HCT116 (cell line): Measurements from ENCODE around the gene PDK4. TPM values are rescaled to one million over a fixed set of nuclear protein-coding genes. Genes with fewer than 3 reads are reported as not detected.

Experiments used
- ATAC-seq: fragments of 200-7000 bp; cut with Tn5 transposase; 2 replicates; pipeline ENCODE4 v1.9.1; 2020; ENCODE audit warnings: mild to moderate bottlenecking, moderate library complexity
- BruUV-seq: library from RNA; stranded (reverse); fragments of 400-500 nt; replicated peaks from 2 replicates; lab custom pipeline; 2021; lab: Mats Ljungman, UMichigan
- CTCF ChIA-PET: fragments of 300-600 bp; sonication (Branson Sonifier 250); formaldehyde crosslinking; loops from one replicate; lab custom pipeline; 2021; ENCODE audit warnings: antibody characterized with exemption; lab: Charles Lee
- POLR2A ChIA-PET: fragments of 300-600, 350-600 bp; sonication (Branson Sonifier 250); formaldehyde crosslinking; loops from one replicate; lab custom pipeline; 2021; ENCODE audit warnings: antibody characterized with exemption; lab: Charles Lee
- RAD21 ChIA-PET, 2 experiments: fragments of 300-600 bp; sonication (Branson Sonifier 250); formaldehyde crosslinking; loops; one replicate each; lab custom pipeline; 2023; ENCODE audit warnings: low total read pairs in 2 of 2; ENCODE audit not compliant: uncharacterized antibody in 2 of 2, unreplicated experiment in 2 of 2, low non-redundant PET in 1 of 2; lab: Charles Lee
- DNase-seq: peaks from one replicate; pipeline ENCODE4 v3.0.0-alpha.2; 2010; ENCODE audit warnings: low read depth, low spot score
- H2AFZ ChIP-seq: fragments of 200-600 bp; shearing (Covaris generic), sonication (generic); 2 replicates; pipeline ENCODE4 v1.6.1; 2017; ENCODE audit warnings: low read depth, mixed run types, mixed read lengths, antibody characterized with exemption, low read length; ENCODE audit not compliant: poor library complexity, severe bottlenecking
- H3K27ac ChIP-seq: 2 replicates; pipeline ENCODE4 v1.5.1; 2012; ENCODE audit warnings: low read depth, low read length
- H3K27me3 ChIP-seq: fragments of 200-600 bp; sonication (generic); 2 replicates; pipeline ENCODE4 v1.6.1; 2016; ENCODE audit warnings: mixed run types, low read length, mixed read lengths; ENCODE audit not compliant: insufficient read depth
- H3K36me3 ChIP-seq, 2 experiments: fragments of 200-500 bp in 1 of 2; fragments of 200-600 bp in 1 of 2; sonication (Bioruptor generic) in 1 of 2; sonication (generic) in 1 of 2; 2 replicates each; pipeline versions ENCODE4 v1.5.1 to v1.6.1; 2014 to 2016; ENCODE audit warnings: low read length in 2 of 2, inconsistent platforms in 1 of 2, mixed read lengths in 1 of 2, mixed run types in 1 of 2; ENCODE audit not compliant: insufficient read depth in 2 of 2, control insufficient read depth in 1 of 2
- H3K4me1 ChIP-seq, 2 experiments: fragments of 200-600 bp in 1 of 2; sonication (generic) in 1 of 2; 2 replicates each; pipeline versions ENCODE4 v1.5.1 to v1.6.1; 2012 to 2017; ENCODE audit warnings: low read length in 2 of 2, inconsistent platforms in 1 of 2, mild to moderate bottlenecking in 1 of 2, mixed read lengths in 1 of 2, mixed run types in 1 of 2, moderate library complexity in 1 of 2; ENCODE audit not compliant: insufficient read depth in 2 of 2, control insufficient read depth in 1 of 2
- H3K4me2 ChIP-seq: fragments of 200-600 bp; sonication (generic); 2 replicates; pipeline ENCODE4 v1.6.1; 2017; ENCODE audit warnings: mixed run types, low read length, mixed read lengths
- H3K4me3 ChIP-seq, 2 experiments: fragments of 200-600 bp in 1 of 2; sonication (generic) in 1 of 2; replicated peaks in 1 of 2; 2 replicates each; pipeline ENCODE4 v1.5.1; 2011 to 2016; ENCODE audit warnings: low read length in 2 of 2, control low read depth in 1 of 2, low read depth in 1 of 2, mild to moderate bottlenecking in 1 of 2, mixed read lengths in 1 of 2, mixed run types in 1 of 2
- H3K79me2 ChIP-seq: fragments of 200-600 bp; sonication (generic); 2 replicates; pipeline ENCODE4 v1.6.1; 2017; ENCODE audit warnings: mild to moderate bottlenecking, mixed run types, low read length, moderate library complexity, mixed read lengths; ENCODE audit not compliant: insufficient read depth
- H3K9ac ChIP-seq: fragments of 200-600 bp; sonication (generic); 2 replicates; pipeline ENCODE4 v1.6.1; 2016; ENCODE audit warnings: low read length, mixed read lengths
- H3K9me2 ChIP-seq: fragments of 200-600 bp; sonication (generic), shearing (Covaris generic); 2 replicates; pipeline ENCODE4 v1.6.1; 2017; ENCODE audit warnings: mixed run types, mild to moderate bottlenecking, moderate library complexity; ENCODE audit not compliant: insufficient read depth
- H3K9me3 ChIP-seq, 2 experiments: fragments of 200-500 bp in 1 of 2; fragments of 200-600 bp in 1 of 2; sonication (Bioruptor generic) in 1 of 2; sonication (generic) in 1 of 2; 2 replicates each; pipeline ENCODE4 v1.6.1; 2014 to 2017; ENCODE audit warnings: low read length in 2 of 2, mixed read lengths in 2 of 2, inconsistent platforms in 1 of 2, low read depth in 1 of 2, mild to moderate bottlenecking in 1 of 2, mixed run types in 1 of 2, moderate library complexity in 1 of 2; ENCODE audit not compliant: control insufficient read depth in 1 of 2, insufficient read depth in 1 of 2
- H4K20me1 ChIP-seq: fragments of 200-600 bp; sonication (generic), shearing (Covaris generic); 2 replicates; pipeline ENCODE4 v1.6.1; 2017; ENCODE audit warnings: mixed run types, mild to moderate bottlenecking, moderate library complexity; ENCODE audit not compliant: insufficient read depth
- CEBPB ChIP-seq: IDR thresholded peaks from 2 replicates; pipeline ENCODE4 v1.6.1; 2012; ENCODE audit warnings: low read depth
- POLR2AphosphoS5 ChIP-seq: IDR thresholded peaks from 2 replicates; pipeline ENCODE4 v1.6.1; 2011; ENCODE audit warnings: mild to moderate bottlenecking, low read depth, low read length, moderate library complexity
- REST ChIP-seq: IDR thresholded peaks from 2 replicates; pipeline ENCODE4 v1.6.1; 2012; ENCODE audit warnings: low read depth
- SP1 ChIP-seq: IDR thresholded peaks from 2 replicates; pipeline ENCODE4 v1.6.1; 2012; ENCODE audit warnings: low read depth
- ZFX ChIP-seq: fragments of 450-650 bp; IDR thresholded peaks from 2 replicates; pipeline ENCODE4 v1.6.1; 2017
- intact Hi-C: fragments of 100-400 bp; cut with micrococcal nuclease; formaldehyde crosslinking; loops from 2 replicates; pipeline ENCODE4 v1.10.0; 2022
- total RNA-seq: library from RNA; stranded (reverse); gene quantifications from one replicate; pipeline ENCODE4 v1.2.1, GENCODE V29; 2021; ENCODE audit not compliant: unreplicated experiment
- TF ChIP-seq, protein P1 (sequence below), 3 experiments: fragments of 200-600 bp in 1 of 3; sonication (generic) in 1 of 3; IDR thresholded peaks in 2 of 3; conservative IDR thresholded peaks in 1 of 3; 2 replicates each; pipeline ENCODE4 v1.5.1; 2012 to 2017; ENCODE audit warnings: low read depth in 2 of 3, low read length in 2 of 3, antibody characterized with exemption in 1 of 3, borderline replicate concordance in 1 of 3, control low read depth in 1 of 3, mild to moderate bottlenecking in 1 of 3, mixed read lengths in 1 of 3, mixed run types in 1 of 3, moderate library complexity in 1 of 3; ENCODE audit not compliant: insufficient read depth in 1 of 3

Gene PDK4
- total RNA-seq, 1 experiment from 2014 or later: 2.1 TPM

GRCh38 chr7:95544171-95544570 lies 52.1 kb downstream of the PDK4 start:
- Histone ChIP-seq H3K4me2 (no peak overlapping the region), H3K4me1 (peaks cover 0 to 7% of the 10 kb centered on the region in 2 experiments; a peak in 2 of 4 replicates), H4K20me1 (no peaks in the 10 kb centered on the region), H3K36me3 (no peaks in the 10 kb centered on the region), H2AFZ (no peak overlapping the region), H3K4me3 (no peak overlapping the region), H3K27me3 (no peaks in the 10 kb centered on the region), H3K79me2 (no peaks in the 10 kb centered on the region), H3K9me3 (no peaks in the 10 kb centered on the region), H3K27ac (no peak overlapping the region), H3K9ac (no peak overlapping the region), H3K9me2 (no peaks in the 10 kb centered on the region)
- ATAC-seq: no peak
- DNase-seq: no peak
- ChIA-PET CTCF (interaction anchor here (0.6 to 3.7 kb wide), 14 partner anchors 8 to 1258 kb away, joined by 3 to 55 read pairs (median 4); no protein-coding TSS in a partner anchor), RAD21 (interaction anchor here in 1 of 2 experiments (1.0 kb wide), 1 partner anchor 142 kb away, joined by 5 read pairs; no protein-coding TSS in a partner anchor), POLR2A (interaction anchor here (1.2 kb wide), 1 partner anchor 32 kb away, joined by 3 read pairs; no protein-coding TSS in a partner anchor)
- intact Hi-C loops: no loop called here
- no TSS peak for BruUV-seq
- TF ChIP-seq CEBPB (no peak), SP1 (no peak), POLR2AphosphoS5 (no peak), ZFX (no peak), REST (no peak)
- TF ChIP-seq, protein P1, sequence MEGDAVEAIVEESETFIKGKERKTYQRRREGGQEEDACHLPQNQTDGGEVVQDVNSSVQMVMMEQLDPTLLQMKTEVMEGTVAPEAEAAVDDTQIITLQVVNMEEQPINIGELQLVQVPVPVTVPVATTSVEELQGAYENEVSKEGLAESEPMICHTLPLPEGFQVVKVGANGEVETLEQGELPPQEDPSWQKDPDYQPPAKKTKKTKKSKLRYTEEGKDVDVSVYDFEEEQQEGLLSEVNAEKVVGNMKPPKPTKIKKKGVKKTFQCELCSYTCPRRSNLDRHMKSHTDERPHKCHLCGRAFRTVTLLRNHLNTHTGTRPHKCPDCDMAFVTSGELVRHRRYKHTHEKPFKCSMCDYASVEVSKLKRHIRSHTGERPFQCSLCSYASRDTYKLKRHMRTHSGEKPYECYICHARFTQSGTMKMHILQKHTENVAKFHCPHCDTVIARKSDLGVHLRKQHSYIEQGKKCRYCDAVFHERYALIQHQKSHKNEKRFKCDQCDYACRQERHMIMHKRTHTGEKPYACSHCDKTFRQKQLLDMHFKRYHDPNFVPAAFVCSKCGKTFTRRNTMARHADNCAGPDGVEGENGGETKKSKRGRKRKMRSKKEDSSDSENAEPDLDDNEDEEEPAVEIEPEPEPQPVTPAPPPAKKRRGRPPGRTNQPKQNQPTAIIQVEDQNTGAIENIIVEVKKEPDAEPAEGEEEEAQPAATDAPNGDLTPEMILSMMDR (IDR thresholded peaks at IDR 0.05 in 2 of 3, conservative IDR thresholded peaks at IDR 0.05 in 1 of 3; ENCODE audit: borderline replicate concordance in 1 of 3, insufficient read depth in 1 of 3, low read depth in 2 of 3, low read length in 2 of 3): no peak
